Measurements from ENCODE around the gene USP54.

USP54 gene, protein sequence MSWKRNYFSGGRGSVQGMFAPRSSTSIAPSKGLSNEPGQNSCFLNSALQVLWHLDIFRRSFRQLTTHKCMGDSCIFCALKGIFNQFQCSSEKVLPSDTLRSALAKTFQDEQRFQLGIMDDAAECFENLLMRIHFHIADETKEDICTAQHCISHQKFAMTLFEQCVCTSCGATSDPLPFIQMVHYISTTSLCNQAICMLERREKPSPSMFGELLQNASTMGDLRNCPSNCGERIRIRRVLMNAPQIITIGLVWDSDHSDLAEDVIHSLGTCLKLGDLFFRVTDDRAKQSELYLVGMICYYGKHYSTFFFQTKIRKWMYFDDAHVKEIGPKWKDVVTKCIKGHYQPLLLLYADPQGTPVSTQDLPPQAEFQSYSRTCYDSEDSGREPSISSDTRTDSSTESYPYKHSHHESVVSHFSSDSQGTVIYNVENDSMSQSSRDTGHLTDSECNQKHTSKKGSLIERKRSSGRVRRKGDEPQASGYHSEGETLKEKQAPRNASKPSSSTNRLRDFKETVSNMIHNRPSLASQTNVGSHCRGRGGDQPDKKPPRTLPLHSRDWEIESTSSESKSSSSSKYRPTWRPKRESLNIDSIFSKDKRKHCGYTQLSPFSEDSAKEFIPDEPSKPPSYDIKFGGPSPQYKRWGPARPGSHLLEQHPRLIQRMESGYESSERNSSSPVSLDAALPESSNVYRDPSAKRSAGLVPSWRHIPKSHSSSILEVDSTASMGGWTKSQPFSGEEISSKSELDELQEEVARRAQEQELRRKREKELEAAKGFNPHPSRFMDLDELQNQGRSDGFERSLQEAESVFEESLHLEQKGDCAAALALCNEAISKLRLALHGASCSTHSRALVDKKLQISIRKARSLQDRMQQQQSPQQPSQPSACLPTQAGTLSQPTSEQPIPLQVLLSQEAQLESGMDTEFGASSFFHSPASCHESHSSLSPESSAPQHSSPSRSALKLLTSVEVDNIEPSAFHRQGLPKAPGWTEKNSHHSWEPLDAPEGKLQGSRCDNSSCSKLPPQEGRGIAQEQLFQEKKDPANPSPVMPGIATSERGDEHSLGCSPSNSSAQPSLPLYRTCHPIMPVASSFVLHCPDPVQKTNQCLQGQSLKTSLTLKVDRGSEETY (N-terminal part only)

DNA sequence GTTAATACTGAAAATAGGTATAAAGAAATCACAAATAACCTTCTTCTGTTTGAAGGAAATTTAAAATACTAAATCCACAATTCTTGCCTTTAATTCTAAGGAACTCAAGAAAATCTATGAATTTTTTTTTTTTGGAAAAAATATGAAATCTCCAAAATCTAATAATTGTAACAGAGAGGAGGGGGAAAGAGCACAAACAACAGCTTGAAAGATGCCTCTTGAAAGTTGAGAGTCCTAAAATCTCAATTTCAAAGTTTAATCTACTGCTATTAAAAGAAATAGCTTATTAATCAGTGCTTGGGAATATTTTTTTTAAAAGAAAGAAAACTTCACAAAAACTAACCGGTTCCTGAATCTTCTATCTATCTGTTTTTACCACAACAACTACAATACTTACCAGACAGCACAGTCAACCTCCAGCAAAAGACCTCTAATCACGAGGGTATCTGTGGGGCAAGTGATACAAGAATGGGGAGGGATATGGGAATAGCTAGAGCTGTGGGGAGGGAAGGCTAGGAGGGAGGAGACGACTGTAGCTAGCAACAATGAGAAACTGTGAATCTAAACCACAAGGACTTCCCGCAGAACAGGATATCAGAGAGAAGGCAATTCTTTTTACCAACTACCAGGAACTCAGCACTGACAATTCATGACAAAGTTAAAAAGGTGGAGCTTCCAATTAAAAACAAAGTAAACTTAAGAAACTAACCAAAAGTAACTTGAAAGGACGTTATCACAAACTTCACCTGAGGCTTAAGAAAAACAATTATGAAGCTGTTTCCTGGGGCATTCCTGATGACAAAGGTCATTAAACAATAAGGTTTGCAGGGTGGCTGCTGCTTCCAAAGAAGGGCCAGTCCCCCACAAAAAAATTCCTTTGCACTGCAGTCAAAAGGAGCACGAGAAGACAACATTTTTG lies at the start of gene USP54:
Gene USP54 (minus strand): TSS at position 462 of the 919 bp plus-strand sequence. CDS start 15,684 bp downstream, outside the sequence.
- no peak for TF ChIP-seq GATA3 (IDR thresholded peaks at IDR 0.05; ENCODE audit: low read depth, low read length)
- TF ChIP-seq GATA2 (IDR thresholded peaks at IDR 0.05; ENCODE audit: low read depth, low read length) = no peak

DNA sequence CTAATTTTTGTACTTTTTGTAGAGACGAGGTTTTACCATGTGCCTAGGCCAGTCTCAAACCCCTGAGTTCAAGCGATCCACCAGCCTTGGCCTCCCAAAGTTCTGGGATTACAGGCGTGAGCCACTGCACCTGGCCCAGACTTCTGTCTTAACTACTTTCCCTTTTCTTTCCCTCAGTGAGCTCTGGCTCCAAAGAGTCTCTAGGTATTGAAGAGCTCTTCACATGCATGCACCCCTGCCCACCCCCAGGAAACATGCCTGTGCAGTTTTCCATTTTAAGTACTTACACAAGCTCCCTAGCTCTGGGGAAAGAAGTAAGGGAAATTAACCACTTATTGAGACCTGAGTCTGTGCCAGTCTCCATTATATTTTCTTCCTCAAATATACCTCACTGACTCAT lies 48.1 kb upstream of the USP54 start:
- TF ChIP-seq GATA3 (IDR thresholded peaks at IDR 0.05; ENCODE audit: low read depth, low read length) (no peak), GATA2 (IDR thresholded peaks at IDR 0.05; ENCODE audit: low read depth, low read length) (no peak)

DNA sequence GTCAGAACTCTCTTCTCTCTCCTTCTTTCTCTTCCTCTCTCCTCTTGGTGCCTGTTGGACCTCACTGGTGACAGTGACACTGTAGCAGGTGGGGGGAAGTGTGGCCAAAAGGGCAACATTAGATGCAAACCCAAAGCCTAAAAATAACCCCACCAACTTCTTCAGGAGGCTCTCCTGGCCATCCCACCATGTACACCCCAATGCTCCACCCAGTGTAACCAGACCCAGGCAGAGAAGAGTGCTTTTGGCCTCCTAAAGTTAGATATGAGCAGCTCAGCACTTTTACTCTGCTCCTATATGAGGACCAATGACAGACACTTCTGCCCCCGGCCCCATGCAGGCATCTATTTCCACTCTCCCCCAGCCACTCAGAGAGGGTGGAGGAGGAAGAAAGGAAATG lies 44.6 kb upstream of the USP54 start:
- no peak for TF ChIP-seq GATA3 (IDR thresholded peaks at IDR 0.05; ENCODE audit: low read depth, low read length)
- TF ChIP-seq GATA2 (IDR thresholded peaks at IDR 0.05; ENCODE audit: low read depth, low read length) = no peak

DNA sequence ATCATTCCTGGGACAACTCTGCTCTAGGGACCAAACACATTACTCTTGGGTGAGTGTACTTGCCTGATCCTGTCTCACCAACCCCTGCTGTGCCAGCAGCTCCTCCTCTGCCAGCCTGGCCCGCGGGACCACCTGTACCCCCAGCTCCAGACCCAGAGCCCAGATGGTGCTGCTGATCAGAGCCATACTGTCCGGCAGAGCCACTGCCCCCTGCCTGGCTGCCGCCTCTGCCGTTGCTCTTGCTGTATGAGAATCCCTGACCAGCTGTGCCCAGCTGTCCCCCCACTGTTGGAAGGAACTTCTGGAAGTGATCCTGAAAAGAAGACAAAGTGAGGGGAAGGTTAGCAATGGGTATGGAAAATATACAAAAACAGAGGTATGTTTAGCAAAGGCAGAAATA lies 43.3 kb upstream of the USP54 start:
- TF ChIP-seq GATA3 (IDR thresholded peaks at IDR 0.05; ENCODE audit: low read depth, low read length) (no peak), GATA2 (IDR thresholded peaks at IDR 0.05; ENCODE audit: low read depth, low read length) (no peak)

DNA sequence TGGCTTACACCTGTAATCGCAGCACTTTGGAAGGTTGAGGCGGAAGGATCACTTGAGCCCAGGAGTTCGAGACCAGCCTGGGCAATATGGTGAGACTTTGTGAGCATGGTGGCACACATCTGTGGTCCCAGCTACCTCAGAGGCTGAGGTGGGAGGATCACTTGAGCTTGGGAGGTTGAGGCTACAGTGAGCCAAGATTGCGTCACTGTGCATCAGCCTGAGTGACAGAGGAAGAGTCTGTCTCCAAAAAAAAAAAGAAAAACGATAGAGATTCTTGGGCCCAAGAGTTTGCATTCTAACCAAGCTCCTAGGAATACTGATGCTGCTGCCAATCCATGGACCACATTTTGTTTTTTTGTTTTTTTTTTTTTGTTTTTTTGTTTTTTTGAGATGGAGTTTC lies 38.0 kb upstream of the USP54 start:
- TF ChIP-seq GATA2 (IDR thresholded peaks at IDR 0.05; ENCODE audit: low read depth, low read length) (no peak), GATA3 (IDR thresholded peaks at IDR 0.05; ENCODE audit: low read depth, low read length) (no peak)

DNA sequence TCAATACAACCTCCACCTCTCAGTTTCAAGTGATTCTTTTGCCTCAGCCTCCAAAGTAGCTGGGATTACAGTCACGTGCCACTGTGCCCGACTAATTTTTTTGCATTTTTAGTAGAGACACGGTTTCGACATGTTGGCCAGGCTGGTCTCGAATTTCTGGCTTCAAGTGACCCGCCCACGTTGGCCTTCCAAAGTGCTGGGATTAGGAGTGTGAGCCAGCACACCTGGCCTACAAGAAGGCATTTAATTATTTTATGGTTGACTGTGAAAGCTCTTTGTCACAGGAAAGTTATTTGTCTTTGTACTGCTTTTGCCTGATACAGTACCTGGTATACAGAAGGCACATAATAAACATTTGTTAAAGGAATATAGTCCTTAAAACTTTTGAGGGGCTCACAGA lies 37.3 kb upstream of the USP54 start:
- no peak for TF ChIP-seq GATA3 (IDR thresholded peaks at IDR 0.05; ENCODE audit: low read depth, low read length)
- TF ChIP-seq GATA2 (IDR thresholded peaks at IDR 0.05; ENCODE audit: low read depth, low read length) = no peak

DNA sequence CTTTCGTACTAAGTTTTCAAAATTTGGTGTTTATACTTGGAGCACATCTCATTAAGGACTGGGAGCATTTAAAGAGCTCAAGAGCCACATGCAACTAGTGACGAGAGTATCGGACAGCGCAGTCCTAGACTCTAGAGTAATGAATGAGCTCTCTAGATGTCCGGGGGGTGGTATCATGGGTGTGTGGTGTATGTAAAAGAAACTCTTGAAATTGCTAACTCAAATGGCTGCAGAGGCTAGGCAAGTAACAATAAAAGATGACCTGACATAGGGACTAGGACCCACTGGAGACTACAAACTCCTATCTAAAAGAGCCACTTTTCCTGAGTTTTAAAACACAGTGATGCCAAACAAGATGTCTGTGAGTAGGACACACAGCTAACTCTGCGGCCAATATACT lies 36.2 kb upstream of the USP54 start:
- TF ChIP-seq GATA2 (IDR thresholded peaks at IDR 0.05; ENCODE audit: low read depth, low read length) = no peak
- no peak for TF ChIP-seq GATA3 (IDR thresholded peaks at IDR 0.05; ENCODE audit: low read depth, low read length)

DNA sequence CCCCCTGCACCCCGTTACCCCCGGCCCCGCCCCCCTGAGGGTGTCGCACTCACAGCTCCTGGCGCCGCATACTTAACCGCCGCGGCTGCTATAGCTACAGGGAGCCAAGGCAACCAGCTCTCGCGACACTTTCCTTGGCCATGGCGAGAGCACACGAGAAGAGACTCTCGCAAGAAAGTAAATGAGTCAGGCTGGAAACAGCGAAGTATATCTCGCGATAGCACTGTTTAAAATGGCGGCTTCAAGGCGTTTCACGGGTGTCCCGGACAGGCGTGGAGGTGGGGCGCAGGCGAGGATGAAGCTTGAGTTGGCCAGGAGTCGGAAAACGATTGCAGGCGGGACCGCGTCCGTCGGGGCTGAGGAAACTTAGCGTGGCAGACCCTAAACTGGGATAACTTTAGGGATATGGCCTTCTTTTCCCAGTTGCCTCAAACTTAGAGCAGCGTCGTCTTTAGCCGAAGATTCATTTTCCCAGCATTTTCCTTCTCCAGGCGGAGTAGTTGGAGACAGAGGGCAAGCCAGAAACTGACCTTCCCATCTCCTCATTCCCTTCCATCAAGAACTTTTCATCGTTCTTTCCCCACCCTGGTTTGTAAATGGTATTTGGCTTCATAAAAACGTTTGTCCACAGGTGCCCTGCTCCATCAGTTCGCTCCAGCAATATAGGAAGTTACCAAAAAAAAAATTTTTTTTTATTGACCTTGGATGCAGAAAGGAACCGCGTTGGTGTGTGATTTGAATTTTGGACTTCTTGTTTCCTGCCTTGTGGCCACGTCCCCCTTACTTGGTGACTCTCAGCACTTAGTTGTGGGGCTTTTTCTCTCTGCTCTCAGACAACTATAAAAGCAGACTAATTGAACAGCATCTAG lies 35.0 kb upstream of the USP54 start:
- no peak for TF ChIP-seq GATA2 (IDR thresholded peaks at IDR 0.05; ENCODE audit: low read depth, low read length)
- TF ChIP-seq GATA3 (IDR thresholded peaks at IDR 0.05; ENCODE audit: low read depth, low read length) = no peak

DNA sequence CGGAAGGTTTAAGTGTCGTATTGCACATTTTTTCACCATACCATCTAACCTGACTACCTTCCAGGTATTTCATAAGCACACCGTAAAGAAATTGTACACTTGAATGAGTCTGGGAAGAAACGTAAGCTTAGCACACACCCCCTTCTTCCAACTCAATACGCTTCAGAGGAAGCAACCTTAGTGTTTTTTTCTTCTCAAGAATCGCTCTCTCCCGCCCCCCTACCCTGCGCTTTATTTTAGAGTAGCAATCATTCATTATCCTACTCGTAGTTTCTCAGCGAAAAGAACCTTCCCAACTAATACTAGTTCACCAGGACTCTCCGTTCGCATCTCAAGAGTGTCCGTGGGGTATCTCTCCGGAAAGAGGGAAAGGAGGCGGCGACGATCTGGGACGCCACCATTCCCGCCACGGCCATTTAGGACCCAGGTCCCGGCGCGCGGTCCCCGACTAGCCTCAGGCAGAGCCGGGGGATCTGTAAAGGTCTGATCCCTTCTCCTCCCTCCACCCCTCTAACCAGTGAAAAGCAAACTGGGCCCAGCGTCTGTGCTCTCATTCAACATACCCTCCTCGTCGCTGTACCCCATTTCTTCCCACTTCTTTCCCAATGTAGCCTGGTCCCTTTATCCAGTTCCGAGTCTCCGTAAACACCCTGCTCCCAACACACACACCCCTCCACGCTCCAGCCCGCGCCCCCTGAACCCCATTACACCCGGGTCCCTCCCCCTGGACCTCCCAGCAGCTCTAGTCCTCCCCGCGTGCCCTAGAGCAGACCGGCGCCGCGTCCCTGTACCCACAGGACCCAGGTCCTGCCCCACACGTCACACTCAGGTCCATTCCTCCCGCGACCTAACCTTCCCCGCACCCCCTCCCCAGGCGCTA lies 34.1 kb upstream of the USP54 start:
- TF ChIP-seq GATA3 (IDR thresholded peaks at IDR 0.05; ENCODE audit: low read depth, low read length) = no peak
- no peak for TF ChIP-seq GATA2 (IDR thresholded peaks at IDR 0.05; ENCODE audit: low read depth, low read length)

DNA sequence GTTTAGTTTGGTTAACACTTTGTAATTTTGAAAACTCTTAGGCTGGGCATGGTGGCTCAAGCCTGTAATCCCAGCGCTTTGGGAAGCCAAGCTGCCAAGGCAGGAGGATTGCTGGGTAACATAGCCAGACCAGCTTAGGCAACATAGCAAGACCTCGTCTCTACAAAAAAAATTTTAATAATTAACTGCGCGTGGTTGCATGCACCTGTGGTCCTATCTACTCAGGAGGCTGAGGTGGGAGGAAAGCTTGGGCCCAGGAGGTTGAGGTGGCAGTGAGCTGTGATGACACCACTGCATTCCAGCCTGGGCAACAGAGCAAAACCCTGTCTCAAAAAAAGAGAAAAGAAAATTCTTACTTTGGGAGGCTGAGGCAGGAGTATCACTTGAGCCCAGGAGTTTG lies 31.9 kb upstream of the USP54 start:
- TF ChIP-seq GATA3 (IDR thresholded peaks at IDR 0.05; ENCODE audit: low read depth, low read length) (no peak), GATA2 (IDR thresholded peaks at IDR 0.05; ENCODE audit: low read depth, low read length) (no peak)

DNA sequence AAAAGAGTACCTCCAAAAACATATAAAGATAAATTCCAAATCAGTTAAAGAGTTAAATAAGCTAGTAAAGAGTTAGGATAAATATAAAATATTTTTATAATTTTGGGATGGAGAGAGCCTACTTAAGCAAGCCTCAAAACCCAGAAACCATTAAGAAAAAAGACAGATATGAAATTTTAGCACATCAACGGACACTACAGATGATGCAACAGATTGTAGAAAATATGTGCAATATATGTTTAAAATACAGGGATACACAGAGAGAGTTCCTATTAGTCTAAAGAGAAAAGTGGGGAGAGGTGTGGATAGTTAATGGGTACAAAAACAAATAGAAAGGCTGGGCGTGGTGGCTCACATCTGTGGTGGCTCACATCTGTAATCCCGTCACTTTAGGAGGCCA lies 23.6 kb upstream of the USP54 start:
- TF ChIP-seq GATA2 (IDR thresholded peaks at IDR 0.05; ENCODE audit: low read depth, low read length) = no peak
- TF ChIP-seq GATA3 (IDR thresholded peaks at IDR 0.05; ENCODE audit: low read depth, low read length) = no peak

DNA sequence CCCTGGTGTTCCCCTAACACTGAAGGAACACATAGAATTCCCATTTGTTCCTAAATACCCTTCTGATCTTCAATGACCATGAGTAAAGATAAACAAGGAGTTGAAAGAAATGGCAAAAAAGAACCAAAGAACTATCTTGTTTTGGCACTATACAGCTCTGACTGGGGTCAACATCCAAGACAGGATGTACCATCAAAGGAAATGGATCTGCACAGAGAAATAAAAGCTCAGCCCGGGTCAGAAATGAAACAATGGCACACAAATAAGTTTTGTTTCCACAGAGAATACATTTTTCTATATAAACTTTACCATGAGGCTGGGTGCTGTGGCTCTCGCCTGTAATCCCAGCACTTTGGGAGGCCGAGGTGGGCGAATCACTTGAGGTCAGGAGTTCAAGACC lies 18.0 kb upstream of the USP54 start:
- TF ChIP-seq GATA3 (IDR thresholded peaks at IDR 0.05; ENCODE audit: low read depth, low read length) = no peak
- TF ChIP-seq GATA2 (IDR thresholded peaks at IDR 0.05; ENCODE audit: low read depth, low read length) = no peak
